C4-2B (cell line): ENCODE measurements around the gene DBNL.
"Not testable (repeated sequence)": the region's sequence is repeated elsewhere in the genome, so short reads cannot be mapped to it uniquely, and the experiment has no call there.

Source experiments
- CTCF ChIP-seq: fragments of 450-650 bp; conservative IDR thresholded peaks from 2 replicates; pipeline ENCODE4 v1.5.1; 2017; ENCODE audit warnings: mild to moderate bottlenecking
- ZFX ChIP-seq: fragments of 450-650 bp; IDR thresholded peaks from 2 replicates; pipeline ENCODE4 v1.6.1; 2017

- TF ChIP-seq CTCF, ZFX: not testable (repeated sequence)
Measured at GRCh38 chr7:44032031-44032430, 12.5 kb upstream of the DBNL start.
